ENCODE results near the gene RASGRF1.

The RASGRF1 gene

DNA sequence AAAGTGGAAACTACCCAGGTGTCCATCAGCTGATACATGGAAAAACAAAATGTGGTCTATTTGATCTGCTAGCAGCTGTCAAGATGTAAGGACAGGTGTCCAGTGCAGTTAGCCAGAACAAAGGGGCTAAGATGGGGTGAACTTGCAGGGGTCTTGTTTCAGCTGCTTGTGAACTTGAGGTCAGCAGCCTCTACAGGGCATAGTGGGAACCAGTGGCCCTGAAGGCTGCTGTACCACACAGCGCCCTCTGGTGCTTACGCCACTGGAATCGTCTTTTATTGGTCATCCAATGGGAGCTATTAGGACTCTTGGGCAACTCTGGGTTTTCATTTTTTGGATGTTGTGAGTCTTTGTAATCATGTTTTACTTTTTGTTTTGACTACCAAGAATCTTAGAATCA is 83.5 kb downstream of the RASGRF1 start:
- POLR2A ChIA-PET, result no interaction called here

DNA sequence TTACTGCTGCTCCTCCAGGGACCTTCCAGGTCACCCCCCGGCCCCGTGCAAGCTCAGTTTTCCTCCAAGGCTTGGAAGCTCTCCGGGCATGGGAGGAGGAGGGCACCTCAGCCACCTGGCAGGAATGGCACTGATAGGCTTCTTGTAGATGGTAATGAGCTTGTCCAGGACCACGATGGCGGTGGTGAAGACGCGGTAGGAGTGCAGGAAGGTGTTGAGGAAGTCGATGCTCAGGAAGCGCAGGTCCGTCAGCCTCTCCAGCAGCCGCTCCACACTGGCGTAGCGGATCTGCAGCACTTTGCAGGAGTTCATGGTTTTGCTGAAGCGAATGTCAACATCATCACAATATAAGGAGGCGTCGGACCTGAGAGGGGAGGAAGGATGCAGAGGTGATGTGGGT is 84.5 kb downstream of the RASGRF1 start:
- TF ChIP-seq FOXM1 (IDR thresholded peaks at IDR 0.05; ENCODE audit: borderline replicate concordance) (no peak), ELF4 (IDR thresholded peaks at IDR 0.05) (no peak), ZNF384 (IDR thresholded peaks at IDR 0.05) (no peak), SP1 (IDR thresholded peaks at IDR 0.05) (no peak), TARDBP (IDR thresholded peaks at IDR 0.05) (no peak), ARNT (IDR thresholded peaks at IDR 0.05) (no peak), BHLHE40 (IDR thresholded peaks at IDR 0.05; ENCODE audit: borderline replicate concordance) (no peak), SUZ12 (IDR thresholded peaks at IDR 0.05) (no peak), L3MBTL2 (conservative IDR thresholded peaks at IDR 0.05) (no peak), FOXA1 (IDR thresholded peaks at IDR 0.05) (no peak), HDGF (IDR thresholded peaks at IDR 0.05; ENCODE audit: borderline replicate concordance) (no peak), FOXK2 (IDR thresholded peaks at IDR 0.05) (no peak), CTBP1 (IDR thresholded peaks at IDR 0.05; ENCODE audit: borderline replicate concordance) (no peak), LEF1 (IDR thresholded peaks at IDR 0.05; ENCODE audit: borderline replicate concordance) (no peak), NFRKB (IDR thresholded peaks at IDR 0.05) (no peak)
- TF ChIP-seq, protein P1, sequence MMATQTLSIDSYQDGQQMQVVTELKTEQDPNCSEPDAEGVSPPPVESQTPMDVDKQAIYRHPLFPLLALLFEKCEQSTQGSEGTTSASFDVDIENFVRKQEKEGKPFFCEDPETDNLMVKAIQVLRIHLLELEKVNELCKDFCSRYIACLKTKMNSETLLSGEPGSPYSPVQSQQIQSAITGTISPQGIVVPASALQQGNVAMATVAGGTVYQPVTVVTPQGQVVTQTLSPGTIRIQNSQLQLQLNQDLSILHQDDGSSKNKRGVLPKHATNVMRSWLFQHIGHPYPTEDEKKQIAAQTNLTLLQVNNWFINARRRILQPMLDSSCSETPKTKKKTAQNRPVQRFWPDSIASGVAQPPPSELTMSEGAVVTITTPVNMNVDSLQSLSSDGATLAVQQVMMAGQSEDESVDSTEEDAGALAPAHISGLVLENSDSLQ (IDR thresholded peaks at IDR 0.05), result no peak
- ChIA-PET CTCF (interaction anchor here (0.8 to 0.9 kb wide), 2 partner anchors 8 to 349 kb away, joined by 3 to 9 read pairs; no protein-coding TSS in a partner anchor), POLR2A (no interaction called here)
- no peak for DNase-seq (ENCODE audit: extremely low spot score)

More for the DNA sequence above, 83.5 kb downstream of the RASGRF1 start:
- CTCF ChIA-PET, result interaction anchor here (0.9 to 1.3 kb wide), 3 partner anchors 21 to 348 kb away, joined by 3 to 11 read pairs (median 3); no protein-coding TSS in a partner anchor
- peak; percentile 47 for DNase-seq (ENCODE audit: extremely low spot score)
- TF ChIP-seq LEF1 (IDR thresholded peaks at IDR 0.05; ENCODE audit: borderline replicate concordance) (no peak), CTBP1 (IDR thresholded peaks at IDR 0.05; ENCODE audit: borderline replicate concordance) (no peak), FOXM1 (IDR thresholded peaks at IDR 0.05; ENCODE audit: borderline replicate concordance) (no peak)
- TF ChIP-seq, protein P1 (IDR thresholded peaks at IDR 0.05), result no peak

DNA sequence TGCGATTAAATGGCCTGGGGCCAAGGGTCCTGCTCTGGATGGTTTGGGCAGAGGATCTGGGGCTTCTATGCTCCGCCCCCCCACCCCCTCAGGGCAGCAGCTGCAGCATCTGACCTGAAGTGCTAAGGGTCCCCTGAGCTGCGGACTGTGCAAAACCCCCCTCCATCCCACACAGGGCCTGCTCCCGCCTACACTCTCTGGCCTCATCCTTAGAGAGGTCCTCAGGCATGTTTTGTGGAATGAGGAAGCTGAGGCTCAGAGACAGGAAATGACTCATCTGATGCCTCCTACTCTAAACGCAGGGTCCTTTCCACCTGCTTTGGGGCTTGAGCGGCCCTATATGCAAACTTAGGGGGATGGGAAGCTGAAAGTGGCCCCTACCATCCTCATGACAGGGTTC is 86.2 kb downstream of the RASGRF1 start:
- TF ChIP-seq CTBP1 (IDR thresholded peaks at IDR 0.05; ENCODE audit: borderline replicate concordance), result no peak
- TF ChIP-seq, protein P1 (IDR thresholded peaks at IDR 0.05), result no peak
- TF ChIP-seq FOXM1 (IDR thresholded peaks at IDR 0.05; ENCODE audit: borderline replicate concordance), result no peak
- no peak for TF ChIP-seq ARNT (IDR thresholded peaks at IDR 0.05)
- TF ChIP-seq ZNF384 (IDR thresholded peaks at IDR 0.05), result no peak
- TF ChIP-seq SUZ12 (IDR thresholded peaks at IDR 0.05), result no peak
- no peak for TF ChIP-seq FOXK2 (IDR thresholded peaks at IDR 0.05)
- TF ChIP-seq SP1 (IDR thresholded peaks at IDR 0.05), result no peak
- TF ChIP-seq FOXA1 (IDR thresholded peaks at IDR 0.05), result no peak
- no peak for TF ChIP-seq TARDBP (IDR thresholded peaks at IDR 0.05)
- no peak for TF ChIP-seq ELF4 (IDR thresholded peaks at IDR 0.05)
- TF ChIP-seq L3MBTL2 (conservative IDR thresholded peaks at IDR 0.05), result no peak
- no peak for TF ChIP-seq NFRKB (IDR thresholded peaks at IDR 0.05)
- TF ChIP-seq HDGF (IDR thresholded peaks at IDR 0.05; ENCODE audit: borderline replicate concordance), result no peak
- TF ChIP-seq LEF1 (IDR thresholded peaks at IDR 0.05; ENCODE audit: borderline replicate concordance), result no peak
- TF ChIP-seq BHLHE40 (IDR thresholded peaks at IDR 0.05; ENCODE audit: borderline replicate concordance), result no peak
- POLR2A ChIA-PET, result no interaction called here
- CTCF ChIA-PET, result interaction anchor here (1.2 kb wide), 1 partner anchor 180 kb away, joined by 4 read pairs; no protein-coding TSS in a partner anchor
- no peak for DNase-seq (ENCODE audit: extremely low spot score)

DNA sequence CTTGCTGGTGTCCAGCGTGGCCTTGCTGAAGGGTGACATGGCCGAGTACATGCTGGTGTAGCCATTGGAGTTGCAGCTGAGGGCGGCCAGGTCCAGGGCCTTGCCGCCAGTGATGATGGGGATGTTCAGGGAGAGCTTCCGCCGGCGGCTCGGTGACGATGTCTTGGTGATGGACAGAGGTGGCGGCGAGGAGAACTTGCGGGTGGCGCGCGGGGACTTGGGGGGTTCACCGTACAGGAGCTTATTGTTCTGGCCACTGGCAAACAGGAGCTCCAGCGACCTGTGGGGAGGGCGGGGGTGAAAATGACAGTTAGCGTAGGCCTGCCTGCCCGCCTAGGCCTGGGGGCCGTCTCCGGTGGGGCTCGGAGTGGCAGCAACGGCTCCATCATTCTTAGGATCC is 86.7 kb downstream of the RASGRF1 start:
- ChIA-PET CTCF (interaction anchor here (1.2 kb wide), 1 partner anchor 181 kb away, joined by 4 read pairs; no protein-coding TSS in a partner anchor), POLR2A (no interaction called here)
- TF ChIP-seq NFRKB (IDR thresholded peaks at IDR 0.05), result no peak
- no peak for TF ChIP-seq CTBP1 (IDR thresholded peaks at IDR 0.05; ENCODE audit: borderline replicate concordance)
- TF ChIP-seq TARDBP (IDR thresholded peaks at IDR 0.05), result no peak
- TF ChIP-seq, protein P1 (IDR thresholded peaks at IDR 0.05), result no peak
- no peak for TF ChIP-seq SUZ12 (IDR thresholded peaks at IDR 0.05)
- no peak for TF ChIP-seq L3MBTL2 (conservative IDR thresholded peaks at IDR 0.05)
- TF ChIP-seq BHLHE40 (IDR thresholded peaks at IDR 0.05; ENCODE audit: borderline replicate concordance), result no peak
- no peak for TF ChIP-seq SP1 (IDR thresholded peaks at IDR 0.05)
- TF ChIP-seq LEF1 (IDR thresholded peaks at IDR 0.05; ENCODE audit: borderline replicate concordance), result no peak
- TF ChIP-seq FOXA1 (IDR thresholded peaks at IDR 0.05), result no peak
- TF ChIP-seq ELF4 (IDR thresholded peaks at IDR 0.05), result no peak
- no peak for TF ChIP-seq FOXK2 (IDR thresholded peaks at IDR 0.05)
- no peak for TF ChIP-seq ARNT (IDR thresholded peaks at IDR 0.05)
- no peak for TF ChIP-seq ZNF384 (IDR thresholded peaks at IDR 0.05)
- no peak for TF ChIP-seq HDGF (IDR thresholded peaks at IDR 0.05; ENCODE audit: borderline replicate concordance)
- TF ChIP-seq FOXM1 (IDR thresholded peaks at IDR 0.05; ENCODE audit: borderline replicate concordance), result no peak
- no peak for DNase-seq (ENCODE audit: extremely low spot score)

DNA sequence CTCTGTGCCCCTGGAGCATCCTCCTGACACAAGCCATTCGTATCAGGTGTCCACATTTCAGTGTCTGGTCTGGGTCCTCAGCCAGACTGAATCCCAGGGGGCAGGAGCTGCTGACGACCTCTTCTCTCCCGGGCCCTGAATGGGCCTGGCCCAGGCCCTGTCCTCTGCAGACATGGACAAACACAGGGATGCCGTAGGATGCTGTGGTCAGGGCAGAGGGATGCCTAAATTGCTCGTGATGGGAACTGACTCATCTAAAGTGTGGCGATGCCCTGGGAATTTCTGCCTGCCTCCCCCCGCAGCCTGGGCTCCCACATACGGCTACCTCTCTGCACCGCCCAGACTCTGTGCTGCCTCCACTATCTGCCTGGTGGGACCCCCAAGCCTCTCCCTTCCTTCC is 87.3 kb downstream of the RASGRF1 start:
- CTCF ChIA-PET, result no interaction called here
- POLR2A ChIA-PET, result no interaction called here
- no peak for DNase-seq (ENCODE audit: extremely low spot score)
- TF ChIP-seq, protein P1 (IDR thresholded peaks at IDR 0.05), result no peak
- TF ChIP-seq TARDBP (IDR thresholded peaks at IDR 0.05), result no peak
- TF ChIP-seq ELF4 (IDR thresholded peaks at IDR 0.05), result no peak
- no peak for TF ChIP-seq FOXK2 (IDR thresholded peaks at IDR 0.05)
- TF ChIP-seq FOXA1 (IDR thresholded peaks at IDR 0.05), result no peak
- no peak for TF ChIP-seq HDGF (IDR thresholded peaks at IDR 0.05; ENCODE audit: borderline replicate concordance)
- no peak for TF ChIP-seq NFRKB (IDR thresholded peaks at IDR 0.05)
- no peak for TF ChIP-seq CTBP1 (IDR thresholded peaks at IDR 0.05; ENCODE audit: borderline replicate concordance)
- TF ChIP-seq BHLHE40 (IDR thresholded peaks at IDR 0.05; ENCODE audit: borderline replicate concordance), result no peak
